ENCODE data around the gene ZNF570. TPM values are rescaled to one million over a fixed set of nuclear protein-coding genes. Genes with fewer than 3 reads are reported as not detected.

Gene ZNF570
- total and polyA plus RNA-seq, 8 donors: 0.76 to 4.1 (median 2.1) TPM

GRCh38 chr19:37505958-37506386 is 36.8 kb downstream of the ZNF570 start:
- peaks cover 0 to 4% (median 0%) of the 10 kb centered on the region in 3 donors for H3K4me1 ChIP-seq
- TF ChIP-seq, protein P1, sequence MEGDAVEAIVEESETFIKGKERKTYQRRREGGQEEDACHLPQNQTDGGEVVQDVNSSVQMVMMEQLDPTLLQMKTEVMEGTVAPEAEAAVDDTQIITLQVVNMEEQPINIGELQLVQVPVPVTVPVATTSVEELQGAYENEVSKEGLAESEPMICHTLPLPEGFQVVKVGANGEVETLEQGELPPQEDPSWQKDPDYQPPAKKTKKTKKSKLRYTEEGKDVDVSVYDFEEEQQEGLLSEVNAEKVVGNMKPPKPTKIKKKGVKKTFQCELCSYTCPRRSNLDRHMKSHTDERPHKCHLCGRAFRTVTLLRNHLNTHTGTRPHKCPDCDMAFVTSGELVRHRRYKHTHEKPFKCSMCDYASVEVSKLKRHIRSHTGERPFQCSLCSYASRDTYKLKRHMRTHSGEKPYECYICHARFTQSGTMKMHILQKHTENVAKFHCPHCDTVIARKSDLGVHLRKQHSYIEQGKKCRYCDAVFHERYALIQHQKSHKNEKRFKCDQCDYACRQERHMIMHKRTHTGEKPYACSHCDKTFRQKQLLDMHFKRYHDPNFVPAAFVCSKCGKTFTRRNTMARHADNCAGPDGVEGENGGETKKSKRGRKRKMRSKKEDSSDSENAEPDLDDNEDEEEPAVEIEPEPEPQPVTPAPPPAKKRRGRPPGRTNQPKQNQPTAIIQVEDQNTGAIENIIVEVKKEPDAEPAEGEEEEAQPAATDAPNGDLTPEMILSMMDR (IDR thresholded peaks at IDR 0.05): no peak
- FAIRE-seq (no peak), ATAC-seq (peak; percentile 9 to 43 (median 28)), DNase-seq (no peak)
- H3K36me3 ChIP-seq: no peaks in the 10 kb centered on the region
- peak overlapping the region; percentile 57 to 67 (median 62) for H3K4me3 ChIP-seq
- H3K9me3 ChIP-seq: no peaks in the 10 kb centered on the region
- 2% methylated on average over 12 of the region's 12 CpGs for WGBS, 2 donors
- H3K27me3 ChIP-seq: no peaks in the 10 kb centered on the region
- H3K27ac ChIP-seq: peak overlapping the region; percentile 86 to 94 (median 88)
- intact Hi-C loops (cut with DNase I): no loop called here

DNA sequence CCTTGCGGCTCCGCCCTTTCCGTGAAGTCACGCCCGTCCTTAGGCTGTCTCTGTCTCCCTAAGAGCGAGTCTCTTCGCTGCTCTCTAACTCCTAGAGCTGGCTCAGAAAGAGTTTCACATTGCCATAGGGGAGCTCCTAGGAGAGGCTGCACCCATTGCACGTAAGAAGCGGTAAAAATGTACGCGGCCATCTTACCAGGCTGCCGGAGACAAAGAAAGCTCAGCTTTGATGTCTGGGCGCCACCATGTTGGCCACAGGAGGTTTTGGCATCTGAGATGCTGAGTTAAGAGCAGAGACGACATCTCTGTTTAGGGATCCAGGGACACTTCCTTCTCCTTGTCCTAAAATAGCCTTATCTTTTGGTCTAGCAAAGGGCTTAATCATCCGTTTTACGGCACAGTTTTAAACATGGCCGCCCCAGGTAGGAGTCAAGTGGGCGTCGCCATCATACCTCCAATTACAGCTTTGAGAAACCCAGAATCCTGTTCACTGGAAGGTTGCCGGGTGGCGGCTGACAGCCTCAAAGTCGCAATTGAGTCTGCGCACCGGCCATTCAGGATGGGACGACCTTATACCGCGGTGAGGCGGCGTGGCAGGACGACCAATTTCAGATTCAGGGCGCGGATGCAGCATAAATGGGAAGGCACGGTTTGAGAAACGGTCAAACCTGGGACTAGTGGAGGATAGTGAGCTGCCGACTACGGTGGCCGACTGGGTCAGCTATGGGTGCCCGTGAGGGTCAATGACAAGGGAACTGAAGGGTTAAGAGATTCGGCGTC is 37.4 kb downstream of the ZNF570 start, which contains the start of gene ZNF793:
ZNF793 (plus strand) TSS at position 553 of the 780 bp plus-strand sequence. CDS start 16,501 bp downstream, outside the sequence.
- H3K4me3 ChIP-seq: peak within 1 kb of the TSS; percentile 57 to 67 (median 62)
- ATAC-seq (peak; percentile 93 to 96 (median 95)), FAIRE-seq (peak; percentile 43), DNase-seq (peak; percentile 77 to 88 (median 80))
- TF ChIP-seq, protein P1 (IDR thresholded peaks at IDR 0.05): no peak
- intact Hi-C loops (cut with DNase I): no loop called here
- 0 to 1% methylated on average over 40 of the region's 40 CpGs for WGBS, 2 donors
- no peaks in the 10 kb centered on the region for H3K27me3 ChIP-seq
- H3K27ac ChIP-seq: peak within 1 kb of the TSS; percentile 86 to 94 (median 88)
- no peaks in the 10 kb centered on the region for H3K9me3 ChIP-seq
- peaks cover 0 to 4% (median 0%) of the 10 kb centered on the region in 3 donors for H3K4me1 ChIP-seq
- H3K36me3 ChIP-seq: no peaks in the 10 kb centered on the region

DNA sequence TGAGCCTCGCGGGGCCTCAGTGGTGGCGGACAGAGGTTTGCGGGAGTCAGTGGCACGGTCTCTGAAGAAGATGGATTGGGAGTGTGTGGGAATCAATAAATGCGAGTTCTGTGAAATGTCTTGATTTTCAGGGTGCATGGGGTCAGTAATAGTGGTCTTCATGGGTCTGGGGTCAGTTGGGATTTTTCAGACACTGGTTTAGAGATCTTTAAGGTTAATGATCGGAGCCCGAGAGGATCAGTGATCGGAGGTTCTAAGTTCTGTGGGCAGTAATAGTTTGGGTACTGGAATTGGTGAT is 38.0 kb downstream of the ZNF570 start:
- WGBS, 2 donors: 0 to 1% methylated on average over 9 of the region's 9 CpGs
- FAIRE-seq: no peak

DNA sequence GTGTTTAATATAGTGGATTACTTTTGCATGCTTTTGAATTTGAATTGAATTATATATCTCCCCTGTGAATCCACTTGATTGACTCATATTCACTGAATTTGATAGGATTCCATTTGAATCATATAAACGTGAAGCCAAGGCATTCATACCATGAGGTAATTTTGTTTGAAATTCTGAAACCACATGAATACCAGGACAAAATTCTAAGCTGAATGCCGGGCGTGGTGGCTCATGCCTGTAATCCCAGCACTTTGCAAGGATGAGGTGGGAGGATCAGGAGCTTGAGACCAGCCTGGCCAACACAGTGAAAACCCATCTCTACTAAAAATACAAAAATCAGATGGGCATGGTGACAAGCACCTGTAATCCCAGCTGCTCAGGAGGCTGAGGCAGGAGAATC is 42.0 kb downstream of the ZNF570 start:
- TF ChIP-seq, protein P1 (IDR thresholded peaks at IDR 0.05): no peak
- Histone ChIP-seq H3K36me3 (peaks cover 0 to 7% (median 0%) of the 10 kb centered on the region in 3 donors), H3K9me3 (no peaks in the 10 kb centered on the region), H3K27me3 (no peaks in the 10 kb centered on the region), H3K4me1 (no peaks in the 10 kb centered on the region), H3K27ac (no peak overlapping the region), H3K4me3 (no peak overlapping the region)
- ATAC-seq (no peak), DNase-seq (no peak), FAIRE-seq (no peak)
- intact Hi-C loops (cut with DNase I): no loop called here
- whole genome bisulfite sequencing, 2 donors: 86 to 95% methylated on average over 3 of the region's 3 CpGs

More for the DNA sequence above, 38.0 kb downstream of the ZNF570 start:
- peak overlapping the region; percentile 57 to 67 (median 62) for H3K4me3 ChIP-seq
- H3K4me1 ChIP-seq: peaks cover 0 to 4% (median 0%) of the 10 kb centered on the region in 3 donors
- intact Hi-C loops (cut with DNase I): no loop called here
- TF ChIP-seq, protein P1 (IDR thresholded peaks at IDR 0.05): no peak
- DNase-seq (no peak), ATAC-seq (no peak)
- no peaks in the 10 kb centered on the region for H3K27me3 ChIP-seq
- no peaks in the 10 kb centered on the region for H3K36me3 ChIP-seq
- peak overlapping the region; percentile 86 to 94 (median 88) for H3K27ac ChIP-seq
- no peaks in the 10 kb centered on the region for H3K9me3 ChIP-seq

DNA sequence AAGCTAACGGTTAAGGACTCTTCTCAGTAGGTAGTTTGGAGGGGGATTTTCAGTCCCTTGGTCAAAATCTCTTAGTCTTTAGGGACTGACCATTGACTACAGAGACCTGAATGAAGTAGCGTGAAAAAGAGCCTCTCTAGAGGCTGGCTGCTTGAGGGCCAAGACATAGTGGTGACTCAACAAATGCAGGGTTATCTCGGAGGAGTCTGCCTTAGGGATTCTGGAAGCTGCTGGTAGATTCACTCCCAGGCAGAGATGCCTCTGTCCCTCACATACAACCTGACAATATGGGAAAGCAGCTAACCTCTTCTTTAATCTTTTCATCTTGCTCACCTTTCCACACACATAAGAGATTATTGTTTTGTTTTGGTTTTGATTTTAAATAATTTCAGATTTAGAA is 42.7 kb downstream of the ZNF570 start:
- Histone ChIP-seq H3K36me3 (peaks cover 0 to 7% (median 0%) of the 10 kb centered on the region in 3 donors), H3K27me3 (no peaks in the 10 kb centered on the region), H3K4me1 (no peaks in the 10 kb centered on the region), H3K27ac (no peak overlapping the region), H3K4me3 (no peak overlapping the region), H3K9me3 (no peaks in the 10 kb centered on the region)
- no peak for DNase-seq
- no peak for ATAC-seq
- intact Hi-C loops (cut with DNase I): no loop called here
- WGBS, 2 donors: 94 to 97% methylated on average over 3 of the region's 3 CpGs
- FAIRE-seq: no peak
- TF ChIP-seq, protein P1 (IDR thresholded peaks at IDR 0.05): no peak

All from pancreas (tissue), 10 donors.